ENCODE measurements around the gene SMIM26.

SMIM26 gene

GRCh38 chr20:18596270-18596669, 29.0 kb downstream of the SMIM26 start:
- Histone ChIP-seq H3K27ac (no peak overlapping the region), H3K4me3 (no peak overlapping the region), H3K36me3 (peaks cover 40 to 62% (median 41%) of the 10 kb centered on the region in 3 donors), H3K4me1 (no peaks in the 10 kb centered on the region), H3K27me3 (no peaks in the 10 kb centered on the region), H3K9me3 (no peaks in the 10 kb centered on the region)
- DNase-seq: no peak
- intact Hi-C loops (cut with DNase I; ENCODE audit: low total_unique reads): no loop called here
- TF ChIP-seq, protein P1, sequence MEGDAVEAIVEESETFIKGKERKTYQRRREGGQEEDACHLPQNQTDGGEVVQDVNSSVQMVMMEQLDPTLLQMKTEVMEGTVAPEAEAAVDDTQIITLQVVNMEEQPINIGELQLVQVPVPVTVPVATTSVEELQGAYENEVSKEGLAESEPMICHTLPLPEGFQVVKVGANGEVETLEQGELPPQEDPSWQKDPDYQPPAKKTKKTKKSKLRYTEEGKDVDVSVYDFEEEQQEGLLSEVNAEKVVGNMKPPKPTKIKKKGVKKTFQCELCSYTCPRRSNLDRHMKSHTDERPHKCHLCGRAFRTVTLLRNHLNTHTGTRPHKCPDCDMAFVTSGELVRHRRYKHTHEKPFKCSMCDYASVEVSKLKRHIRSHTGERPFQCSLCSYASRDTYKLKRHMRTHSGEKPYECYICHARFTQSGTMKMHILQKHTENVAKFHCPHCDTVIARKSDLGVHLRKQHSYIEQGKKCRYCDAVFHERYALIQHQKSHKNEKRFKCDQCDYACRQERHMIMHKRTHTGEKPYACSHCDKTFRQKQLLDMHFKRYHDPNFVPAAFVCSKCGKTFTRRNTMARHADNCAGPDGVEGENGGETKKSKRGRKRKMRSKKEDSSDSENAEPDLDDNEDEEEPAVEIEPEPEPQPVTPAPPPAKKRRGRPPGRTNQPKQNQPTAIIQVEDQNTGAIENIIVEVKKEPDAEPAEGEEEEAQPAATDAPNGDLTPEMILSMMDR (IDR thresholded peaks at IDR 0.05): no peak

DNA sequence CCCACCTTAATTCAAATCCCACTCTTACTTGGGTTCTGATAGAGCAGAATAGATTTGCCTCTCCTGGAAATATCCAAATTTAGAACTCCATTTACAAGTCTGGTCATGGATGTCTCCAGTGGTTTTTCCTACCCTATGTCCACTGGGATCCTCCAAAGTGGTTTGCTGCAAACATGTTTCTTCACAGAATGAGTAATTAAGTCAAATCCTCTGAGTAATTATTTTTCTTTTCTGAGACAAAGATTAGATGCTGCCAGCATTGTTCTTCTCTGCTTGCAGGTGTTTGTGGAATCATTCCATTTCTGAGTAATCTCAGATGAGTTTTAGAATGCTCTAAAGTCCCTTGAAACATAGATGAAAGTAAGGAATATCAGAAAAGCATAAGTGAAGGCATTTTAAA, 42.5 kb downstream of the SMIM26 start:
- H3K27ac ChIP-seq: no peak overlapping the region
- no peaks in the 10 kb centered on the region for H3K27me3 ChIP-seq
- no peak for DNase-seq
- peaks cover 0 to 4% (median under 1%) of the 10 kb centered on the region in 4 donors for H3K4me1 ChIP-seq
- TF ChIP-seq, protein P1 (IDR thresholded peaks at IDR 0.05): no peak
- intact Hi-C loops (cut with DNase I; ENCODE audit: low total_unique reads): no loop called here
- no peak overlapping the region for H3K4me3 ChIP-seq
- no peaks in the 10 kb centered on the region for H3K9me3 ChIP-seq
- peaks cover 3 to 21% (median 5%) of the 10 kb centered on the region in 3 donors for H3K36me3 ChIP-seq

DNA sequence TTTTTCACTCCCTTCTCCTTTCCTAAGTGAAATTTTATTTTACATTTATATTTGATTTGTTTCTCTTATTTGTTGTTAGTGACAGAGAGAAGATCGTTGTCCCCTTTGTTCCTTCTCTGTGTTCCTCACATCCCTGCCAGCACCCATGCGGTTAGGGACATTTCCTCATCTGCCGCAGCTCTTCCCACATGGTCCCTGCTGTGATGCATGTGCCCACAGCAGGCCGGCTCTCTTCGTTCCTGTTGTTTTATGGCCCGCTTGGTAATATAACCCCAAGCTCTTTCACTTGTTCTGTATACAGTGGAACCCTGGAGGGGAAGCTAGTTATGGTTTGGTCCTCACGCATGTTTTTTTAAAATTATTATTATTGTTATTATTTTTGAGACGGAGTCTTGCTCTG, 44.3 kb downstream of the SMIM26 start:
- Histone ChIP-seq H3K9me3 (no peaks in the 10 kb centered on the region), H3K4me1 (peaks cover 0 to 11% (median 8%) of the 10 kb centered on the region in 4 donors), H3K4me3 (no peak overlapping the region), H3K27ac (no peak overlapping the region), H3K36me3 (peaks cover 3 to 21% (median 5%) of the 10 kb centered on the region in 3 donors), H3K27me3 (no peaks in the 10 kb centered on the region)
- no peak for DNase-seq
- intact Hi-C loops (cut with DNase I; ENCODE audit: low total_unique reads): no loop called here
- TF ChIP-seq, protein P1 (IDR thresholded peaks at IDR 0.05): no peak

- H3K27ac ChIP-seq: no peak overlapping the region
These were observed 46.3 kb downstream of the SMIM26 start for GRCh38 chr20:18613553-18613952.

GRCh38 chr20:18614244-18614643, 47.0 kb downstream of the SMIM26 start:
- Histone ChIP-seq H3K9me3 (no peaks in the 10 kb centered on the region), H3K27ac (no peak overlapping the region), H3K4me1 (peaks cover 0 to 11% (median 8%) of the 10 kb centered on the region in 4 donors), H3K4me3 (no peak overlapping the region), H3K36me3 (peaks cover 3 to 20% (median 5%) of the 10 kb centered on the region in 3 donors), H3K27me3 (no peaks in the 10 kb centered on the region)
- TF ChIP-seq, protein P1 (IDR thresholded peaks at IDR 0.05): no peak
- intact Hi-C loops (cut with DNase I; ENCODE audit: low total_unique reads): no loop called here
- no peak for DNase-seq

More at GRCh38 chr20:18613553-18613952, 46.3 kb downstream of the SMIM26 start:
- peaks cover 0 to 11% (median 8%) of the 10 kb centered on the region in 4 donors for H3K4me1 ChIP-seq
- no peak overlapping the region for H3K4me3 ChIP-seq
- TF ChIP-seq, protein P1 (IDR thresholded peaks at IDR 0.05): no peak
- no peaks in the 10 kb centered on the region for H3K27me3 ChIP-seq
- no peaks in the 10 kb centered on the region for H3K9me3 ChIP-seq
- no peak for DNase-seq
- intact Hi-C loops (cut with DNase I; ENCODE audit: low total_unique reads): no loop called here
- peaks cover 3 to 21% (median 5%) of the 10 kb centered on the region in 3 donors for H3K36me3 ChIP-seq

Data from tibial artery (tissue), 4 donors.